H1 (cell line): ENCODE results near the gene HSD11B1. TPM values are rescaled to one million over a fixed set of nuclear protein-coding genes. Genes with fewer than 3 reads are reported as not detected.

Source experiments
- CTCF ChIA-PET: fragments of 300-600 bp; sonication (Branson Sonifier 250); formaldehyde crosslinking; loops from one replicate; lab custom pipeline; 2021; ENCODE audit not compliant: partially characterized antibody; lab: Charles Lee
- POLR2A ChIA-PET: fragments of 300-600 bp; sonication (Branson Sonifier 250); formaldehyde crosslinking; loops from one replicate; lab custom pipeline; 2021; ENCODE audit warnings: inconsistent platforms; ENCODE audit not compliant: partially characterized antibody; lab: Charles Lee
- DNase-seq, 2 experiments: peaks; one replicate each; pipeline versions ENCODE4 v3.0.0 to v3.0.0-alpha.2; 2010 to 2022; ENCODE audit warnings: low spot score in 2 of 2, low read depth in 1 of 2, mixed read lengths in 1 of 2
- FAIRE-seq: peaks from 2 replicates; lab custom pipeline; 2011; peaks lifted over from hg19 to GRCh38; lab: Jason Lieb, UNC
- H2AFZ ChIP-seq: 2 replicates; pipeline ENCODE4 v1.8.1; 2012; ENCODE audit warnings: low read length, inconsistent platforms
- H2AK5ac ChIP-seq: 2 replicates; pipeline ENCODE4 v1.6.1; 2013; ENCODE audit warnings: low read depth, low read length
- H2BK120ac ChIP-seq: replicated peaks from 2 replicates; pipeline ENCODE3; 2013; ENCODE audit warnings: low read depth, low read length, inconsistent platforms
- H2BK12ac ChIP-seq: 2 replicates; pipeline ENCODE4 v1.6.1; 2013; ENCODE audit warnings: low read depth, low read length
- H2BK15ac ChIP-seq: 2 replicates; pipeline ENCODE4 v1.6.1; 2013; ENCODE audit warnings: low read length
- H2BK20ac ChIP-seq: 2 replicates; pipeline ENCODE4 v1.6.1; 2013; ENCODE audit warnings: low read length
- H2BK5ac ChIP-seq: 2 replicates; pipeline ENCODE4 v1.6.1; 2013; ENCODE audit warnings: low read depth, low read length
- H3K14ac ChIP-seq: 2 replicates; pipeline ENCODE4 v1.6.1; 2013; ENCODE audit warnings: inconsistent platforms; ENCODE audit not compliant: insufficient read length
- H3K18ac ChIP-seq: 2 replicates; pipeline ENCODE4 v1.6.1; 2013; ENCODE audit warnings: low read length; ENCODE audit errors: extremely low read depth
- H3K23ac ChIP-seq: 2 replicates; pipeline ENCODE4 v1.6.1; 2013; ENCODE audit warnings: inconsistent platforms; ENCODE audit not compliant: insufficient read length
- H3K23me2 ChIP-seq: 2 replicates; pipeline ENCODE4 v1.6.1; 2013; ENCODE audit warnings: low read depth, low read length
- H3K27ac ChIP-seq: 2 replicates; pipeline ENCODE4 v1.6.1; 2011; ENCODE audit warnings: low read depth, low read length, inconsistent platforms
- H3K27me3 ChIP-seq, 4 experiments: replicated peaks in 1 of 4; 1 replicate in 1 of 4; 2 replicates in 3 of 4; pipeline versions ENCODE4 v1.6.1 to v1.8.1; 2011 to 2013; ENCODE audit warnings: low read length in 3 of 4, mild to moderate bottlenecking in 3 of 4, inconsistent platforms in 2 of 4, mixed read lengths in 2 of 4, moderate library complexity in 1 of 4; ENCODE audit not compliant: control insufficient read depth in 3 of 4, insufficient read depth in 3 of 4; ENCODE audit errors: extremely low read depth in 1 of 4
- H3K36me3 ChIP-seq, 4 experiments: 2 replicates each; pipeline versions ENCODE4 v1.6.1 to v1.8.1; 2011 to 2013; ENCODE audit warnings: mild to moderate bottlenecking in 4 of 4, low read length in 3 of 4, moderate library complexity in 2 of 4, control low read depth in 1 of 4, inconsistent platforms in 1 of 4; ENCODE audit not compliant: insufficient read depth in 4 of 4, control insufficient read depth in 2 of 4
- H3K4ac ChIP-seq: replicated peaks from 2 replicates; pipeline ENCODE3; 2013; ENCODE audit warnings: low read length, low read depth, mixed read lengths, inconsistent platforms; ENCODE audit not compliant: insufficient read length
- H3K4me1 ChIP-seq, 4 experiments: replicated peaks in 1 of 4; 1 replicate in 1 of 4; 2 replicates in 3 of 4; pipeline versions ENCODE4 v1.6.1 to v1.8.1; 2011 to 2013; ENCODE audit warnings: low read length in 3 of 4, inconsistent platforms in 2 of 4, mixed read lengths in 1 of 4; ENCODE audit not compliant: insufficient read depth in 4 of 4, control insufficient read depth in 3 of 4
- H3K4me2 ChIP-seq, 2 experiments: 2 replicates each; pipeline versions ENCODE4 v1.6.1 to v1.8.1; 2011 to 2013; ENCODE audit warnings: low read depth in 2 of 2, low read length in 2 of 2, control low read depth in 1 of 2, inconsistent platforms in 1 of 2, mild to moderate bottlenecking in 1 of 2; ENCODE audit not compliant: insufficient read depth in 1 of 2
- H3K4me3 ChIP-seq, 4 experiments: fragments of 200-600, 300-600 bp in 1 of 4; sonication (generic), shearing (Covaris generic), sonication (Bioruptor Twin) in 1 of 4; 2 replicates each; pipeline versions ENCODE4 v1.5.1 to v1.8.1; 2011 to 2016; ENCODE audit warnings: low read length in 4 of 4, low read depth in 3 of 4, control low read depth in 2 of 4, inconsistent platforms in 2 of 4, mild to moderate bottlenecking in 2 of 4, mixed read lengths in 1 of 4, moderate library complexity in 1 of 4; ENCODE audit not compliant: insufficient read depth in 2 of 4; ENCODE audit errors: extremely low read depth in 1 of 4
- H3K56ac ChIP-seq: replicated peaks from 2 replicates; pipeline ENCODE3; 2013; ENCODE audit warnings: low read depth, mild to moderate bottlenecking, mixed read lengths, low read length, inconsistent platforms; ENCODE audit not compliant: insufficient read length
- H3K79me1 ChIP-seq: 2 replicates; pipeline ENCODE4 v1.6.1; 2013; ENCODE audit warnings: low read depth, low read length, control low read depth
- H3K79me2 ChIP-seq, 2 experiments: 2 replicates each; pipeline versions ENCODE4 v1.6.1 to v1.8.1; 2012 to 2013; ENCODE audit warnings: low read length in 2 of 2, mild to moderate bottlenecking in 2 of 2, inconsistent platforms in 1 of 2; ENCODE audit not compliant: insufficient read depth in 2 of 2, control insufficient read depth in 1 of 2
- H3K9ac ChIP-seq, 4 experiments: replicated peaks in 1 of 4; 1 replicate in 1 of 4; 2 replicates in 3 of 4; pipeline versions ENCODE4 v1.6.1 to v1.8.1; 2011 to 2013; ENCODE audit warnings: low read depth in 3 of 4, low read length in 3 of 4, control low read depth in 2 of 4, mild to moderate bottlenecking in 2 of 4, moderate library complexity in 2 of 4, inconsistent platforms in 1 of 4; ENCODE audit errors: extremely low read depth in 1 of 4
- H3K9me3 ChIP-seq, 2 experiments: 2 replicates each; pipeline versions ENCODE4 v1.6.1 to v1.8.1; 2012 to 2013; ENCODE audit warnings: mild to moderate bottlenecking in 2 of 2, moderate library complexity in 2 of 2, control low read depth in 1 of 2, inconsistent platforms in 1 of 2, low read depth in 1 of 2, low read length in 1 of 2, mixed read lengths in 1 of 2; ENCODE audit not compliant: insufficient read depth in 2 of 2
- H4K20me1 ChIP-seq, 2 experiments: replicated peaks in 1 of 2; 2 replicates each; pipeline versions ENCODE3 to v1.8.1; 2011 to 2013; ENCODE audit warnings: inconsistent platforms in 2 of 2, low read length in 2 of 2, mild to moderate bottlenecking in 1 of 2; ENCODE audit not compliant: insufficient read depth in 2 of 2, control insufficient read depth in 1 of 2
- H4K5ac ChIP-seq: 2 replicates; pipeline ENCODE4 v1.6.1; 2013; ENCODE audit warnings: low read length, low read depth, mixed read lengths, inconsistent platforms; ENCODE audit not compliant: insufficient read length
- H4K8ac ChIP-seq: 2 replicates; pipeline ENCODE4 v1.8.0; 2013; ENCODE audit warnings: mild to moderate bottlenecking, moderate library complexity, low read length, inconsistent platforms; ENCODE audit not compliant: insufficient read depth; ENCODE audit errors: extremely low read depth
- H4K91ac ChIP-seq: replicated peaks from 2 replicates; pipeline ENCODE3; 2013; ENCODE audit warnings: low read length, mixed read lengths, inconsistent platforms; ENCODE audit not compliant: insufficient read length
- BACH1 ChIP-seq: IDR thresholded peaks from 2 replicates; pipeline ENCODE4 v1.6.1; 2012; ENCODE audit warnings: low read length, improper control_type of control experiment
- E2F6 ChIP-seq: IDR thresholded peaks from 2 replicates; pipeline ENCODE4 v1.6.1; 2012; ENCODE audit warnings: inconsistent platforms
- HDAC2 ChIP-seq, 2 experiments: fragments of 300-600 bp in 1 of 2; sonication (generic) in 1 of 2; IDR thresholded peaks; 2 replicates each; pipeline ENCODE4 v1.6.1; 2011 to 2012; ENCODE audit warnings: low read depth in 2 of 2, low read length in 2 of 2, mild to moderate bottlenecking in 2 of 2, moderate library complexity in 2 of 2, borderline replicate concordance in 1 of 2, inconsistent platforms in 1 of 2
- USF2 ChIP-seq: IDR thresholded peaks from 2 replicates; pipeline ENCODE4 v1.6.1; 2011; ENCODE audit warnings: low read length, improper control_type of control experiment
- WGBS, 2 experiments: shearing (Covaris generic) in 1 of 2; methylation state at CpG; one replicate each; pipeline versions ENCODE4 v1.1.6 to v1.1.7; 2013 to 2015; ENCODE audit warnings: low lambda C conversion rate in 2 of 2, mixed read lengths in 2 of 2, inconsistent platforms in 1 of 2, low coverage in 1 of 2, missing lambda C conversion rate in 1 of 2; ENCODE audit not compliant: insufficient replicate concordance in 2 of 2, insufficient coverage in 1 of 2, insufficient read length in 1 of 2; ENCODE audit errors: extremely low coverage in 1 of 2, missing lambda C conversion rate in 1 of 2; 5-methylcytosine and 5-hydroxymethylcytosine counted together
- polyA plus RNA-seq, 7 experiments: library from polyadenylated mRNA; depleted of rRNA in 3 of 7; stranded (reverse) in 5 of 7; unstranded in 2 of 7; fragments of >200 nt in 5 of 7; fragments of 200-250 nt in 2 of 7; gene quantifications; 1 replicate in 5 of 7; 2 replicates in 1 of 7; 4 replicates in 1 of 7; pipeline versions ENCODE4 v1.2.1 to v1.2.3, GENCODE V29; 2011 to 2013; ENCODE audit warnings: missing spikeins in 2 of 7, mixed read lengths in 2 of 7
- total RNA-seq: library from RNA; stranded (reverse); fragmentation: NEBNext Ultra II Directional; extraction: Animal tissue kit (Norgen Biotek cat#: 25700); gene quantifications from 2 replicates; pipeline ENCODE4 v1.2.1, GENCODE V29; 2021

HSD11B1 gene
- total and polyA plus RNA-seq, 2 of the 8 experiments (the other 6 are each of a cell fraction or from before 2014, with no cell fraction given), result not detected

GRCh38 chr1:209742409-209743144, 37.9 kb downstream of the HSD11B1 start:
- ChIA-PET CTCF (no interaction called here), POLR2A (no interaction called here)
- Histone ChIP-seq H2BK12ac (no peak overlapping the region), H2BK120ac (no peak overlapping the region), H3K79me2 (no peaks in the 10 kb centered on the region), H3K23ac (no peak overlapping the region), H3K9ac (no peak overlapping the region), H3K23me2 (no peaks in the 10 kb centered on the region), H2BK20ac (no peak overlapping the region), H4K20me1 (no peaks in the 10 kb centered on the region), H3K27ac (no peak overlapping the region), H3K14ac (no peak overlapping the region), H3K36me3 (no peaks in the 10 kb centered on the region), H3K4me1 (0 out of 7 replicates have a peak, but pooled peaks cover 0 to 3% (median 0%) of the 10 kb centered on the region in 4 experiments), H3K27me3 (no peaks in the 10 kb centered on the region; a peak in 1 of 7 replicates), H2AK5ac (no peak overlapping the region), H2BK5ac (no peak overlapping the region), H3K18ac (no peak overlapping the region), H2AFZ (no peak overlapping the region), H3K4me3 (no peak overlapping the region), H3K79me1 (no peaks in the 10 kb centered on the region), H4K8ac (no peak overlapping the region), H3K56ac (no peak overlapping the region), H3K4ac (no peak overlapping the region), H2BK15ac (no peak overlapping the region), H4K91ac (no peak overlapping the region), H4K5ac (no peak overlapping the region), H3K9me3 (no peaks in the 10 kb centered on the region), H3K4me2 (no peak overlapping the region)
- DNase-seq (no peak), FAIRE-seq (no peak)
- TF ChIP-seq USF2 (no peak), E2F6 (no peak), BACH1 (no peak), HDAC2 (IDR thresholded peaks at IDR 0.05; ENCODE audit: borderline replicate concordance in 1 of 2, low read depth in 2 of 2, low read length in 2 of 2) (no peak)
- WGBS, 2 experiments, result 83% methylated on average over 8 of the region's 8 CpGs; no CpG with 5 or more reads in 1 of the 2 experiments
